Femur (tissue), 1 donor: ENCODE results near the gene NEK11.

Experiments
- DNase-seq: peaks from one replicate; pipeline ENCODE4 v3.0.0-alpha.2; 2017

NEK11 gene

DNA sequence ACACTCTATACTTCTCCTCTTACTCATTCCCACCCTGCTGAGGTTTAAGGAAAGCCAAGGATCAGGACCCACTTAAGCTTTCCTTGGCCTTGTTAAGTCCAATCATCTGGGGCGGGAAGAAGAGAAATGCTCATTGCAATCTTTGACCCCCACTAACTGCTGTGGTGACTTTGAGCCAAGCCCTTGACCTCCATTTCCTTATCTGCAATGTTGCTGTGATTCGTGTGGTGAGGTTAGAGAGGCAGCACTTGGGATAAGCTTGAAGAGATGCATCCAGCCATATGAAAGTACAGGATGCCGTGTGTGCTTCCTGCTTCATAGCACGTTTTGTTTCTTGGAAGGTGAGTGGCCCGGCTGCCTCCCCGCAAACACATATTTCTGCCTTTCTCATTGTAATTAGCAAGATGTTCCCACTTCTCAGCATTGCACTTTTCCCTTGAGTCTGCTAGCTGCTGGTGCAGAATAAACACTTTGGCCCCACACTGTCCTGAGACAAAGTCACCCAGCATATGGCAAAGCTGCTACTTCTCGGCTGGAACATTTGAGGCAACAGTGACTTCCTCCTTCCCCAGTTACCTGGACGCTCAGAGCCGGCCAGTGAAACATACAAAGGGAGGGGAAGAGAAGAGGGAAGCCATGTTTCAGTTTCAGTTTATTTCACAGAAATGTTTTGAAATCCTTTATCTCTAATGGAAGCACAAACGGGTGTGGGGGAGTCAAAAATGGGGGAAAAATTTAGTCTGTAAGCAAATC, 344.4 kb downstream of the NEK11 start:
- DNase-seq, result no peak

DNA sequence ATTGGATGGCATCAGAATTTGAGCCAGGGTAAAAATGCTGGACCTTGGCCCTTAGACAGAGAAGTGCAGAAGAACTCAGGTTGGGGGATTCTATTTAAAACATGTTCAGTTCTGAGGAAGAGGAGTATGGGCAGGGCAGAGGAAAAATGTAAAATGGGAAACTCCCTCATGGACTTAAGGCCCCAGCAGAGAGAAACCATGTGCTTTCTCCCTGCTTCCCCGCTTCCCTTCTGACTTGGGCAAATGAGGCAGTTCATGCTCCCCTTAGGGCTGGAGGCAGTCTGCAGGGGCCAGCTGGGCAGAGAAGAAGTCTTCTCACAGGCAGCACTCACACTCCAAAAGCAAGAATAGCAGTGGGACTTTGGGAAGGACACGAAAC, 345.0 kb downstream of the NEK11 start:
- DNase-seq, result no peak

DNA sequence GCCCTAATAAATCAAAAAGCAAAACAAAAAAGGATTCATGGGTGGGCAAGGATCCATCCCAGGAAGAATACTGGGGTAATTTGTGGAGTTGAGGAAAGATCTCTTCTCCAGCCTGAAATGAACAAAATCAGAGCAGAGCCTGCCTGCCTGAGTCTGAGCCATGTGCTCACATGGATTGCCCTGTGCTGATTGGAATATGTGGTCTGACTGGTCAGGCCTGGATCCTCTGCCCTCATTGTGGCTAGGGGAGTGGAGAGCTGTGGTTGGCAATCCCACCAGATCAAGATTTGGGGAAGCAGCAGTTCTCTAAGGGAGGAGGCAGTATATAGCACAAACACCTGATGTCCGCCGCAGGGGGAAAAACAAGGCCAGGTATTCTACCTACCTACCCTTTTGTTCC, 348.1 kb downstream of the NEK11 start:
- no peak for DNase-seq

DNA sequence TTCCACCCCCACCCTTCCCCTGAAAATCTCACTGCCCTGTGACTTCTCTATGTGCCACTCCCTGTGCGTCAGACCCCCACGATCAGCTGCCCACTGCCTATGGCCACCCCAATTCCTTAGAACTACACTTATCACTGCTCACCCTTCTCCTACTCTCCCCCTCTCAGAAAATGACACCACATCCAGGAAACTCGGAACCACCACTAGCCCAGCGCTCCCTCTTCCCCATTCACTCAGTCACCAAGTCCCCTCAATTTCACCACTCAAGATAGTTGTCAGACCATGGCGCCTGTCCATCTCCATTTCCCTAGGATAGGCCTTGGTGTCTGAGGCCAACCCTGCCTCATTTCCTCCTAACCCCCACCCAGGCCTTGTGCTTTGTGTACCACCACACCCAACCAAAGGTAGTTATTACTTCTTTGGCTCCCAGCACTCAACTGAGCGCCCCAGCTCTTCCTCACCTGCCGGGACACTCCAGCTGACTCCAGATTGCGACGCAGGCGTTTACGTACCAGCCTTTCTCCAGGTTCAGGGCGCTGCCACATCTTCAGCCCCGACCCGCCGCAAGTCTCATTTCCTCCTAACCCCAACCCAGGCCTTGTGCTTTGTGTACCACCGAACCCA, 354.3 kb downstream of the NEK11 start:
- DNase-seq, result peak; percentile 36

DNA sequence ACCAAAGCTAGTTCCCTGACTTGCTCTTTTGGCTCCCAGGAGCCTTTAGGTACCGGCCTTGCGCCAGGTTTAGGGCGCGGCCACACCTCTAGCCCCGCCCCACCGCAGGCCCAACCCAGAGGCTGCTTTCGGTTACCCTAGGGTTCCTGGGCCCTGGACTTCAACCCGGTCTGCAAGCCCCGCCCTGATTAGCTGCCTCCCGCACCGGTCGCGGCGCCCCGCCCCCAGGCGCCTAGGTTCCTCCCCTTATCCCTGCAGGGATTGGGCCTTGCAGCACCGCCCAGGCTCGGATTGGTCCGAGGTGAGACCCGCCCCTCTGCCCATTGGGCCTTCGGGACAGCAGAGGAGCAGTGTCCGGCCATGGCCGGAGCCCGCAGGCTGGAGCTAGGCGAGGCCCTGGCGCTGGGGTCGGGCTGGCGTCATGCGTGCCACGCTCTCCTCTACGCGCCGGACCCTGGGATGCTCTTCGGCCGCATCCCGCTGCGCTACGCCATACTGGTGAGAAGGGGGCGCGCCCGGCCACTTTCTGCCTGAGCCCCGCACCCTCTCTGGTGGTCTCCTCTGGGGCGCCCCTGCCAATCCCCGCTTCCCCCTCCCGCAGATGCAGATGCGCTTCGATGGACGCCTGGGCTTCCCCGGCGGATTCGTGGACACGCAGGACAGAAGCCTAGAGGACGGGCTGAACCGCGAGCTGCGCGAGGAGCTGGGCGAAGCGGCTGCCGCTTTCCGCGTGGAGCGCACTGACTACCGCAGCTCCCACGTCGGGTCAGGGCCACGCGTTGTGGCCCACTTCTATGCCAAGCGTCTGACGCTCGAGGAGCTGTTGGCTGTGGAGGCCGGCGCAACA, 355.0 kb downstream of the NEK11 start, which contains the start of gene NUDT16:
Gene NUDT16, plus strand, starts transcription at position 330 of the 847 bp plus-strand sequence. Its CDS starts 31 bp downstream, at position 361.
- DNase-seq, result peak; percentile 99

DNA sequence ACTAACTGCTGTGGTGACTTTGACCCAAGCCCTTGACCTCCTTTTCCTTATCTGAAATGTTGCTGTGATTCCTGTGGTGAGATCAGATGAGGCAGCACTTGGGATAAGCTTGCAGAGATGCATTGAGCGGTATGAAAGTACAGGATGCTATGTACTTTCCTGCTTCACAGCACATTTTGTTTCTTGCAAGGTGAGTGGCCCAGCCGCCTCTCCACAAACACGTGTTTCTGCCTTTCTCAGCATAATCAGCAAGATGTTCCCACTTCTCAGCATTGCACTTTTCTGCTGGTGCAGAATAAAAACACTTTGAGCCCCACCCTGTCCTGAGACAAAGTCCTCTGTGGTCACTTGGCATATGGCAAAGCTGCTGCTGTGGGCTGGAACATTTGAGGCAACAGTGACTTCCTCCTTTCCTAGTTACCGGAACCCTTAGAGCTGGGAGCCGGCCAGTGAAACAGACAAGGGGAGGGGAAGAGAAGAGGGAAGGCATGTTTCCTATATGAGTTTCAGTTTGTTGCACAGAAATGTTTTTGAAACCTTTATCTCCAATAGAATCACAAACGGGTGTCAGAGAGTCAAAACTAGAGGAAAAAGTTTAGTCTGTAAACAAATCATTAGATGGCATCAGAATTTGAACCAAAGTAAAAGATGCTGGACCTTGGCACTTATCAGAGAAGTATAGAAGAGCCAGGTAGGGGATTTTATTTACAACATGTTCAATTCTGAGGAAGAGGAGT, 359.9 kb downstream of the NEK11 start:
- DNase-seq, result peak; percentile 69

DNA sequence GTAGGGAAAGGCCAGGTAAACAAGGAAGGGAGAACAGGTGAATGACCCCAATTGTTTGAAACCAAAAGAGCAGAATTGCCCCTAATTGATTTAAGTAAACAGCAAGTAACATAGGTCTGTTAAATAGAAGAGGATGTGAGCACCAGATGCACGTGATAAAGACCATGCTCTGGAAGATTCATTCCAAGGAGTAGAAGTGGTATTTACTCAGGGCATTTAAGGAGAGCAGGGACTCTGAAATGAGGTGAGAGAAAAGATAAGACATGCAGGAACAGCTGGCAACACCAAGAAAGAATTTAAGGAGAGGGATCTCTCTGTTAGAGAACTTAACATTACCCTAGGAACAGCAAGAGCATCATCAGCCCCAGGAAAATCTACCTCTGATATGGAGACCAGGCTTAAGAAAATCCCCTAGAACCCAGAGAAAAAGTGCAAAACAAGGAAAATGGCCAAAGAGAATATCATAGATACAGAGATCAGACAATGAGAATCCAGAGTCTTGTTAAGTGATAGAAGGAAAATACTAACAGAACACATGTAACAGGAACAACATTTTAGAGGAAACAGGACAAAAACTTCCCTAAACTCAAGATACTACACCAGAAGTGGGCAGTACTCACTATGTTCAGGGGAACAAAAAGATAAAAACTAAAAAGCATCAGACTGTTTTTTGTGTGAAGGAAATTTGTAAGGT, 361.3 kb downstream of the NEK11 start:
- no peak for DNase-seq

DNA sequence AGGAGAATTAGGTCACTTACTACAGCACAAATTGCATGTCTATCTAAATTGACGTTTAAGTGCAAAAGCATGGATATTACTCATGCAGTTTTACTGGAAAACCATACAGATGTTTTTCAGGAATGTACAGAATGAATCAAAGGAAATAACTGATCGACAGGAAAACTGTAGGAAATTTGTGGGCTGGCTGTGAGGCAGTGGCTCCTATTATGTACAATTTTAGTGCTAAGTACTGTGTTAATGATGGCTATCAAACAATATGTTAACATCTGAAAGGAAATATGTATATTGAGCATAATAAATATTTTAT, 361.8 kb downstream of the NEK11 start:
- DNase-seq, result no peak

DNA sequence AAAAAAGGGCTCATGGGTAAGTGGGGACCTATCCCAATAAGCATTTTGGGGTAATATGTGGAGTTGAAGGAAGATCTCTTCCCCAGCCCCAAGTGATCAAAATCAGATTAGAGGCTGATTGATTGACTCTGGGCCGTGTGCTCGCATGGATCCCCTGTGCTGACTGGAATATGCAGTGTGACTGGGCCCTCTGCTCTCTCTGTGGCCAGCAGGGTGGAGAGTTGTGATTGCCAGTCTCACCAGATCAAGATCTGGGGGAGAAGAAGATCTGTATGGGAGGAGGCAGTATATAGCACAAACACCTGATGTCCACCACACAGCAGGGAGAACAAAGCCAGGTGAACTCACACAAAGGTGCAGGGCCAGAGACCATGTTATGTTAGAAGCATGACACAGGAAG, 363.7 kb downstream of the NEK11 start:
- DNase-seq, result no peak

DNA sequence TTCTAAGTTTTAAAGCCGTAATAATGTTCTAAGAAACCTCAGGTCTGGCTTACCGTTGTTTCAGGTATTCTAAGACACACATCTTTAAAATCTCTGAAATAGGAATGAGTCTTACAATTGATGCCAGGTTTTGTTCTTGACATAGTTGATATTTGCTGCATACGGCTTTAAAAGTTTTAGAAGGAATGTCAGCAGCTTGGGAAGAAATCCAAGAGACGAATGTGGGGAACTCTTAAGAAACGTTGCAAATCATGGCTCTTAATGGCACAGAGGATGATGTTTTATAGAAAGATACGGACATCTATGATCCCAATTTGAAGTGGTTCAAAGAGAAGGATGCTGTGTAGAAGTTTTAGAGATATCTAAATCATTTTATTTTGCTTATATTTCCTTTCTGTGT, 366.4 kb downstream of the NEK11 start:
- no peak for DNase-seq

DNA sequence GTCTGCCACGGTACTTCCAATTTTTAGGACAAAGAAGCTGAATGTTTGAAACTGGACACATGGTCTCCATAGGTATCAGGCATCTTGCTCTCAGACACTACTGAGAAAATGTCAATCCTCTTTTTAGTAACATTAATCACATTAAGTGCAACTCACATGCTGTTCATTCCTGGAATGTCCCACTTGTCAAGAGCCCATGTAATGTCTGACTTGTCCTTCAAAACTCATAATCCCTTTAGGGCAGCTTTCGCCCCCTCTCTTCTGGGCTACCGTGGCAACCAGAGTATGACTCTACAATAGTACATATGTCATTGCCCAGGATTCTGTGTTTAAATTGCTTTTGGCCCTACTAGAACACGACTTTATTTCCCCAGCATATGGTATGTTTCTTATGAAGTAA, 367.2 kb downstream of the NEK11 start:
- no peak for DNase-seq

DNA sequence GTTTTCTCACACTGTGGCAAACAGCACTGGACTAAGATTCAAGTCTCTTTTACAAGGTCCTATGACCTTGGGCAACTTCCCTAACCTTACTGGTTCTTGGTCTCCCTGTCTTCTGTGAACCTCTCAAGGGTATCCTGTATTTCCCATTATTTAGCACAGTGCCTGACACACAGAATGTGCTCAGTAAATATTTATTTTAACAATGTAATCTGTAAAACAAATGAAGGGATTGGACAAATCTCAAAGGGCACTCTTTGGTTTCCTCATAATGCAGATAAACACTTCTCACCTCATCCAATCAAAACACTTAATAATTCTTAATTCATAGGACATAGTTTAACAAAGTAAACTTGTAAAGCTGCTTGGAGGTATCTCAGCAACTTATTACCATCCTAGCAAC, 367.7 kb downstream of the NEK11 start:
- no peak for DNase-seq

DNA sequence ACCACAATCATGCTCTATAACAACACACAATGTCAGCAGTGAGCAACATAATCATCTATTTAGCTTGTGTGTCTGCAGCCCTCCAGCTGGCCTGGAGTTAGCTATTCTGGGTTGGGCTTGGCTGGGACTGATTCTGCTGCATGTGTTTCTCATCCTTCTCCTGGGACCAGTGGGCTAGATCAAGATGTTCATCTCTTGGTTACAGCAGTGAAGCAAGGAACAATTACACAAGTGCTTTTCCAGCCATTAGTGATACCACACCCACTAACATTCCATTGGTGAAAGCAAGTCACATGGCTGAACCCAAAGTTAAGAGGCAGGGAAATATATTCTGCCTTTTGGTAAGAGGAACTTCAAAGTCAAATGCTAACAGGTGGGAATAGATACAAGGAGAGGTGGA, 369.5 kb downstream of the NEK11 start:
- DNase-seq, result peak; percentile 51

DNA sequence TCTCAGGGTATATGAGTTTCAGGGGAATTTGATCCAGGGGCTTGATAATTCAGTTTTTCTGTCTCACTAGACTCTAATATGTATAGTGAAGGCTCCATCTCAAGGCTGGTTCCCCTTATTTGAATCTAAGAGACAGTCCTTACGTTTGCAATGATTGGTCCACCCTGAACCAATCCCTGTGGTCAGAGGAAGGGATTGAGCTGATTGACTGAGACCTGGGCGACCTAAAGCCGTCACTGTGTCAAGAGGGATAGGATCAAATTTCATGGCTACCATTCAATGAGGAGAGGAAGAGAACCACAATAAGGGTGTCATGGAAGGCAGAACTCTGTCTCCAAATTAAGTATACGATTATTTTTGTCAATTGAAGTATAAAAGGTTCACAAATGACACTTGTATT, 371.2 kb downstream of the NEK11 start:
- DNase-seq, result no peak
